Heart right ventricle (tissue), 16 donors: ENCODE measurements around the gene XBP1. TPM values are rescaled to one million over a fixed set of nuclear protein-coding genes. Genes with fewer than 3 reads are reported as not detected.

Experiments used
- ATAC-seq, 8 donors: fragments of 200-7000 bp; cut with Tn5 transposase; one replicate each; pipeline ENCODE4 v1.9.1; 2020; ENCODE audit warnings: mild to moderate bottlenecking in 8 of 8, moderate library complexity in 8 of 8, moderate number of reproducible peaks in 1 of 8
- DNase-seq, 2 donors: peaks; one replicate each; pipeline ENCODE4 v3.0.0-alpha.2; 2020
- H3K27ac ChIP-seq, 10 donors: fragments of 200-600 bp; sonication (generic) in 2 of 10; one replicate each; pipeline versions ENCODE4 v1.5.0 to v1.8.0; 2020 to 2022; ENCODE audit warnings: mild to moderate bottlenecking in 3 of 10
- H3K27me3 ChIP-seq, 7 donors: fragments of 200-600 bp; one replicate each; pipeline ENCODE4 v1.8.0; 2021 to 2022; ENCODE audit warnings: mild to moderate bottlenecking in 2 of 7
- H3K36me3 ChIP-seq, 9 donors: fragments of 200-600 bp; sonication (generic) in 1 of 9; one replicate each; pipeline versions ENCODE4 v1.5.0 to v1.8.0; 2020 to 2022; ENCODE audit warnings: mild to moderate bottlenecking in 2 of 9
- H3K4me1 ChIP-seq, 9 donors: fragments of 200-600 bp; sonication (generic) in 1 of 9; one replicate each; pipeline versions ENCODE4 v1.5.0 to v1.8.0; 2020 to 2022; ENCODE audit warnings: mild to moderate bottlenecking in 4 of 9
- H3K4me3 ChIP-seq, 10 donors: fragments of 200-600 bp; sonication (generic) in 2 of 10; one replicate each; pipeline versions ENCODE4 v1.5.0 to v1.8.0; 2020 to 2022; ENCODE audit warnings: mild to moderate bottlenecking in 7 of 10, moderate library complexity in 2 of 10
- H3K9me3 ChIP-seq, 11 donors: fragments of 200-600 bp in 10 of 11; sonication (generic) in 2 of 11; one replicate each; pipeline versions ENCODE4 v1.5.0 to v1.8.0; 2013 to 2022; ENCODE audit warnings: mild to moderate bottlenecking in 2 of 11, control low read depth in 1 of 11, moderate library complexity in 1 of 11
- WGBS, 2 donors: extraction: QIAGEN DNeasy Blood & Tissue Kit; methylation state at CpG; one replicate each; pipeline ENCODE4 v1.1.7; 2013; ENCODE audit warnings: inconsistent platforms in 1 of 2; 5-methylcytosine and 5-hydroxymethylcytosine counted together
- intact Hi-C, 10 donors: fragments of 100-400 bp; cut with DNase I; formaldehyde crosslinking; loops; one replicate each; pipeline versions ENCODE4 v1.11.1 to v1.14.2; 2022
- polyA plus RNA-seq, 2 donors: library from polyadenylated mRNA; stranded (reverse); fragments of 200-250 nt; gene quantifications; one replicate each; pipeline ENCODE4 v1.2.3, GENCODE V29; 2013
- total RNA-seq, 10 donors: library from RNA; stranded (reverse); fragmentation: NEBNext Ultra II Directional in 3 of 10; extraction: Animal tissue kit (Norgen Biotek cat#: 25700) in 3 of 10; gene quantifications; one replicate each; pipeline versions ENCODE4 v1.2.1 to v1.2.4, GENCODE V29; 2021 to 2023
- TF ChIP-seq, protein P1 (sequence below), 9 donors: fragments of 200-600 bp; sonication (generic) in 2 of 9; IDR thresholded peaks; one replicate each; pipeline versions ENCODE4 v1.5.0 to v1.8.0; 2021 to 2022; ENCODE audit warnings: antibody characterized with exemption in 9 of 9, mild to moderate bottlenecking in 5 of 9, moderate library complexity in 1 of 9
- donor health status: Arrhythmogenic right ventricular cardiomyopathy.
- donor health status: ischemic (EF 13 %, LVEDD 7.1; RV severe dilation, severe dysfunction).
- donor health status: healthy with polysubstance abuse.
- donor health status: DM: no; HTN: yes; CAD: no.
- donor health status: DM: no; HTN: no; CAD: no.
- donor health status: ischemic (EF 25% LVEDD 6.9; RV normal size, moderate dysfunction).
- donor health status: ischemic (EF 25% LVEDD 5.7; RV mildly dilated, moderate dysfunction).
- donor health status: healthy.
- donor health status: DM: yes; HTN: yes; CAD: no.
- donor health status: Ischemic cardiomyopathy.
- donor health status: ischemic (EF 35%, LVEDD 5.7; RV mildly dilated, moderate dysfunction).
- donor health status: nonischemic (EF 11% LVEDD 7.7; RV severe dilation, severe dysfunction).
- donor health status: DM: yes; HTN: yes; CAD: no.
- donor health status: PGD.
- donor health status: ischemic (EF 29% LVEDD 5.4; RV normal size, mild dysfunction).
- donor health status: nonischemic (EF 23%, LVEDD 6.1; RV moderate dilation, normal function).

Gene XBP1
- total and polyA plus RNA-seq, 12 donors = 22.5 to 140 (median 67.9) TPM

- no peak overlapping the region for H3K4me3 ChIP-seq
- intact Hi-C loops = no loop called here
- DNase-seq (no peak), ATAC-seq (no peak)
- 58 to 71% methylated on average over 3 of the region's 3 CpGs for WGBS, 2 donors
- peaks cover 0 to 86% (median 48%) of the 10 kb centered on the region in 9 donors for H3K36me3 ChIP-seq
- TF ChIP-seq, protein P1, sequence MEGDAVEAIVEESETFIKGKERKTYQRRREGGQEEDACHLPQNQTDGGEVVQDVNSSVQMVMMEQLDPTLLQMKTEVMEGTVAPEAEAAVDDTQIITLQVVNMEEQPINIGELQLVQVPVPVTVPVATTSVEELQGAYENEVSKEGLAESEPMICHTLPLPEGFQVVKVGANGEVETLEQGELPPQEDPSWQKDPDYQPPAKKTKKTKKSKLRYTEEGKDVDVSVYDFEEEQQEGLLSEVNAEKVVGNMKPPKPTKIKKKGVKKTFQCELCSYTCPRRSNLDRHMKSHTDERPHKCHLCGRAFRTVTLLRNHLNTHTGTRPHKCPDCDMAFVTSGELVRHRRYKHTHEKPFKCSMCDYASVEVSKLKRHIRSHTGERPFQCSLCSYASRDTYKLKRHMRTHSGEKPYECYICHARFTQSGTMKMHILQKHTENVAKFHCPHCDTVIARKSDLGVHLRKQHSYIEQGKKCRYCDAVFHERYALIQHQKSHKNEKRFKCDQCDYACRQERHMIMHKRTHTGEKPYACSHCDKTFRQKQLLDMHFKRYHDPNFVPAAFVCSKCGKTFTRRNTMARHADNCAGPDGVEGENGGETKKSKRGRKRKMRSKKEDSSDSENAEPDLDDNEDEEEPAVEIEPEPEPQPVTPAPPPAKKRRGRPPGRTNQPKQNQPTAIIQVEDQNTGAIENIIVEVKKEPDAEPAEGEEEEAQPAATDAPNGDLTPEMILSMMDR (IDR thresholded peaks at IDR 0.05) = no peak
- no peaks in the 10 kb centered on the region for H3K27me3 ChIP-seq
- H3K4me1 ChIP-seq = peaks cover 0 to 22% (median 0%) of the 10 kb centered on the region in 9 donors
- H3K27ac ChIP-seq = no peak overlapping the region
- no peaks in the 10 kb centered on the region for H3K9me3 ChIP-seq
Measured at GRCh38 chr22:28788601-28789000, 11.8 kb downstream of the XBP1 start.

DNA sequence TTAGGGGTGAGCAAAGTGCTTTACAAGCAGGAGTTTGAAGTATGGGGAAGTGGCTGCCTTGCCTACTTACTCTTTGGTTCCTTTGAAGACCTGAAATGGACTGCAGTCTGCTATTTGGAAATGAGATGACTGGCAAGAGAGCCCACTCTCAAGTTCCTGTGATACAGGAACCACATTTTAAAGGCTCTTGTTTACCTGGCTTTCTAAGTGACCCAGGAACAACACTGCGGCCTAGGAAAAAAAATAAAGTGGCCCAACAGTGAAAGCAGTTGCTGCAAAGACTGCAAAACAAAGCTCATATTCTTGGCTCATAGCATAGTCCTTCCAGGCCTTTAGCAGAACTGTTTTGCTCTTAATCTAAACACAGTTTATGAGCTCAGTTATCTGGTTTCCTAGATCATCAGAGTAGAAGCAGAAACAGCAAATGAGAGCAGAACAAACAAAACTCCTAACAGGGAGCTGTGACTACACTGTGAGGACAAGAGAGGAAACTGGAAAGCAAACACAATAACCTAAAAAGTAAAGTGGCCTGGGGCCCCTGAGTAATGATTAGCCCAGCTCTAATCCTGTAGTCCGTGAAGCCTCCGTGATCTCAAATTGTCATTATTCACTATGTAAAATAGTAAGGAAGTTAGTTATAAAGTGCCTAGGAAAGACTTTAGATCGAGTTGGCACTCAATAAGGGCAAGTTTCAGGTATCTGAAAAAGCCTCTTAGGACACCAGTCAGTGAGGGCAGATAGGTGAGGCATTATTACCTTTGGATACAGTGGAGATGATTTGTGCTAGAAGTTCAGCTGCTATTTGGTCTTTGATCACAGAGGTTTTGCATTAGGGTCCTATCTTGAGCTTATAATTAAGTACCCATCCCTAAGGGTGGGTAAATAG lies 16.3 kb downstream of the XBP1 start:
- 95 to 97% methylated on average over 4 of the region's 4 CpGs for WGBS, 2 donors
- Histone ChIP-seq H3K36me3 (peaks cover 0 to 96% (median 61%) of the 10 kb centered on the region in 9 donors), H3K4me1 (peaks cover 0 to 21% (median 9%) of the 10 kb centered on the region in 9 donors), H3K27me3 (no peaks in the 10 kb centered on the region), H3K4me3 (no peak overlapping the region), H3K9me3 (no peaks in the 10 kb centered on the region), H3K27ac (no peak overlapping the region)
- TF ChIP-seq, protein P1 (IDR thresholded peaks at IDR 0.05) = no peak
- DNase-seq (no peak), ATAC-seq (no peak)
- intact Hi-C loops = no loop called here

DNA sequence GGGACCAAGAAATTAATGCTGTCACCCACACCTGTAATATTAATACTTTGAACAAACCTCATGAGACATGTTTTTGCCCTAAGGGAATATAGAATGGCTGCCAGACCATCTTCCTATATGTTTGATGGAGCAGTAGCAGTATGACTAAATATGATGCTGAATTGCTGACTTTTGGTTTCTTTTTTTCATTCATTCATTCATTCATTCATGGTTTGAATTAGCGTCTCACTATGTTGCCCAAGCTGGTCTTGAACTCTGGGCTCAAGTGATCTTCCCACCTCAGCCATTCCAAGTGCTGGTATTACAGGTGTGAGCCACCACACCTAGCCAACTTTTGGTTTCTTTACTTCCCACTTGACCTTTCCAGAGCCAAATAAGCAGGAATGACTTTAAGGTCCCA lies 20.1 kb downstream of the XBP1 start:
- H3K4me3 ChIP-seq = no peak overlapping the region
- H3K27ac ChIP-seq = no peak overlapping the region
- DNase-seq = no peak
- TF ChIP-seq, protein P1 (IDR thresholded peaks at IDR 0.05) = no peak
- H3K27me3 ChIP-seq = no peaks in the 10 kb centered on the region
- intact Hi-C loops = no loop called here
- H3K36me3 ChIP-seq = peaks cover 0 to 93% (median 30%) of the 10 kb centered on the region in 9 donors
- no peak for ATAC-seq
- WGBS, 2 donors = 95 to 96% methylated on average over 1 of the region's 1 CpG
- peaks cover 0 to 36% (median 28%) of the 10 kb centered on the region in 9 donors for H3K4me1 ChIP-seq
- no peaks in the 10 kb centered on the region for H3K9me3 ChIP-seq

GRCh38 chr22:28779833-28780232 lies 20.5 kb downstream of the XBP1 start:
- no peak overlapping the region for H3K4me3 ChIP-seq
- ATAC-seq (peak in 1 of 8 donors; percentile 33), DNase-seq (no peak)
- H3K9me3 ChIP-seq = no peaks in the 10 kb centered on the region
- TF ChIP-seq, protein P1 (IDR thresholded peaks at IDR 0.05) = no peak
- peaks cover 0 to 93% (median 26%) of the 10 kb centered on the region in 9 donors for H3K36me3 ChIP-seq
- WGBS, 2 donors = 69 to 71% methylated on average over 5 of the region's 5 CpGs
- intact Hi-C loops = no loop called here
- H3K27me3 ChIP-seq = no peaks in the 10 kb centered on the region
- peaks cover 0 to 41% (median 33%) of the 10 kb centered on the region in 9 donors for H3K4me1 ChIP-seq
- H3K27ac ChIP-seq = no peak overlapping the region
